K562 (cell line): ENCODE measurements around the gene LRRC4C.

ENCODE experiments used
- CREB1 ChIP-seq, 2 experiments: sonication (generic) in 1 of 2; formaldehyde crosslinking in 1 of 2; IDR thresholded peaks; 2 replicates each; pipeline versions ENCODE4 v1.6.1 to v1.8.0; 2012 to 2022; ENCODE audit warnings: inconsistent platforms in 1 of 2, mild to moderate bottlenecking in 1 of 2, missing genetic modification reagents in 1 of 2, moderate library complexity in 1 of 2
- HCFC1 ChIP-seq: IDR thresholded peaks from 2 replicates; pipeline ENCODE4 v1.6.1; 2012; ENCODE audit warnings: low read depth, low read length, improper control_type of control experiment
- PCBP2 ChIP-seq: fragments of 200-400 bp; formaldehyde crosslinking; IDR thresholded peaks from 2 replicates; pipeline ENCODE4 v1.6.1; 2018; ENCODE audit warnings: low read length, low read depth, mild to moderate bottlenecking, moderate library complexity; ENCODE audit not compliant: poor library complexity, severe bottlenecking
- SPI1 ChIP-seq: IDR thresholded peaks from 2 replicates; pipeline ENCODE4 v1.6.1; 2011; ENCODE audit warnings: low read depth, low read length, control low read depth, borderline replicate concordance
- ZNF384 ChIP-seq: IDR thresholded peaks from 2 replicates; pipeline ENCODE4 v1.6.1; 2012; ENCODE audit warnings: low read depth, low read length, improper control_type of control experiment
- TF ChIP-seq, protein P1 (sequence below), 2 experiments: fragments of 450-650 bp; formaldehyde crosslinking in 1 of 2; IDR thresholded peaks; 2 replicates each; pipeline versions ENCODE4 v1.4.0 to v1.6.1; 2014 to 2020; ENCODE audit warnings: mild to moderate bottlenecking in 2 of 2, borderline replicate concordance in 1 of 2, low read depth in 1 of 2
- TF ChIP-seq, protein P2 (sequence below), 3 experiments: IDR thresholded peaks in 2 of 3; conservative IDR thresholded peaks in 1 of 3; 2 replicates each; pipeline ENCODE4 v1.5.1; 2011 to 2012; ENCODE audit warnings: low read length in 3 of 3, mild to moderate bottlenecking in 3 of 3, control low read depth in 2 of 3, improper control_type of control experiment in 1 of 3, inconsistent platforms in 1 of 3, low read depth in 1 of 3, mixed read lengths in 1 of 3, moderate library complexity in 1 of 3; ENCODE audit not compliant: insufficient read depth in 2 of 3
- TF ChIP-seq, protein P3 (sequence below), 2 experiments: fragments of 450-650 bp in 1 of 2; sonication (generic) in 1 of 2; formaldehyde crosslinking in 1 of 2; IDR thresholded peaks in 1 of 2; conservative IDR thresholded peaks in 1 of 2; 2 replicates each; pipeline versions ENCODE4 v1.6.1 to v1.8.1; 2016 to 2023; ENCODE audit warnings: mild to moderate bottlenecking in 2 of 2, moderate library complexity in 2 of 2, inconsistent platforms in 1 of 2, missing genetic modification reagents in 1 of 2
- TF ChIP-seq, protein P4 (sequence below): sonication (generic); formaldehyde crosslinking; IDR thresholded peaks from 2 replicates; pipeline ENCODE4 v1.8.0; 2022; ENCODE audit warnings: missing genetic modification reagents, mild to moderate bottlenecking, borderline replicate concordance
- TF ChIP-seq, protein P5 (sequence below): fragments of 450-650 bp; IDR thresholded peaks from 2 replicates; pipeline ENCODE4 v1.6.1; 2017; ENCODE audit warnings: mild to moderate bottlenecking, moderate library complexity
- TF ChIP-seq, protein P6 (sequence below): sonication (generic); formaldehyde crosslinking; IDR thresholded peaks from 2 replicates; pipeline ENCODE4 v1.8.0; 2022; ENCODE audit warnings: missing genetic modification reagents, mild to moderate bottlenecking, moderate library complexity, borderline replicate concordance

DNA sequence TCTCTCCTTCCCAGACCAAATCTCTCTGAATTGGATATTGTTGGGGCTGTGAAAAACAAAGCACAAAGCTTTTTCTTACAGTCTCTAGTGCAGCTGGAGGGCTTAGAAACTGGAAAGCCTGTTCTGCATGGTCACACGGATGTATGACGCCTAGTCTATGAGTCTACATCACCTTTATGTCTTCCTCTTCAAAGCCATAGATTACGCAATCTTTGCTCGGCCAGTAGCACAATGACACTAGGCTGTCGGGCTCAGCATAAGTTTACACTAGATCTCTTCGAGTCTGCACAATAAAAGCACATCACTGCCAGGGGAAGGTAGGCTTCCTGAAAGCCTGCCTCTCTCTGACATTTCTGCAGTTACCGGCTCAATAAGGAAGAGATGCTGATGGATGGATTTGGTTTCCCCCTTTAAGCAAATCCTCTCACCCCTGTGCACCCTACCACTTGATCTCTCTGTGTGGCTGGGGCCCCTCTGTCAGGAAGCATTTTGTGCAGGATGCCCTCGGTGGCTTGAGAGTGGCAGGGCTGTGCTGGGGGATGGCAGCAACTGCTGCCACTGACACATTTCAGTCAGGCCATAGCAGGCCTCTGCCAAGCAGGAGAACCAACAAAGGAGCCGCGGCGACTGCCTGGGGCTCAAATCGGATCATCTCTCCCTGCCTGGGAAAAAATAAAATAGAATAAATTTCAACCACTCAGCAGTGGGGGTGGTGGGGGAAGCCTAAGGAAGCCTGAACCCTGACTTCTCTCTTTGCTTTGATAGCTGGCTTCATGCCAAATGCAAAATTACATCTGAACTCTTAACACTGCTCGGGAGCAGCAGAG, 1272.8 kb downstream of the LRRC4C start:
- no peak for TF ChIP-seq PCBP2
- TF ChIP-seq, protein P1, sequence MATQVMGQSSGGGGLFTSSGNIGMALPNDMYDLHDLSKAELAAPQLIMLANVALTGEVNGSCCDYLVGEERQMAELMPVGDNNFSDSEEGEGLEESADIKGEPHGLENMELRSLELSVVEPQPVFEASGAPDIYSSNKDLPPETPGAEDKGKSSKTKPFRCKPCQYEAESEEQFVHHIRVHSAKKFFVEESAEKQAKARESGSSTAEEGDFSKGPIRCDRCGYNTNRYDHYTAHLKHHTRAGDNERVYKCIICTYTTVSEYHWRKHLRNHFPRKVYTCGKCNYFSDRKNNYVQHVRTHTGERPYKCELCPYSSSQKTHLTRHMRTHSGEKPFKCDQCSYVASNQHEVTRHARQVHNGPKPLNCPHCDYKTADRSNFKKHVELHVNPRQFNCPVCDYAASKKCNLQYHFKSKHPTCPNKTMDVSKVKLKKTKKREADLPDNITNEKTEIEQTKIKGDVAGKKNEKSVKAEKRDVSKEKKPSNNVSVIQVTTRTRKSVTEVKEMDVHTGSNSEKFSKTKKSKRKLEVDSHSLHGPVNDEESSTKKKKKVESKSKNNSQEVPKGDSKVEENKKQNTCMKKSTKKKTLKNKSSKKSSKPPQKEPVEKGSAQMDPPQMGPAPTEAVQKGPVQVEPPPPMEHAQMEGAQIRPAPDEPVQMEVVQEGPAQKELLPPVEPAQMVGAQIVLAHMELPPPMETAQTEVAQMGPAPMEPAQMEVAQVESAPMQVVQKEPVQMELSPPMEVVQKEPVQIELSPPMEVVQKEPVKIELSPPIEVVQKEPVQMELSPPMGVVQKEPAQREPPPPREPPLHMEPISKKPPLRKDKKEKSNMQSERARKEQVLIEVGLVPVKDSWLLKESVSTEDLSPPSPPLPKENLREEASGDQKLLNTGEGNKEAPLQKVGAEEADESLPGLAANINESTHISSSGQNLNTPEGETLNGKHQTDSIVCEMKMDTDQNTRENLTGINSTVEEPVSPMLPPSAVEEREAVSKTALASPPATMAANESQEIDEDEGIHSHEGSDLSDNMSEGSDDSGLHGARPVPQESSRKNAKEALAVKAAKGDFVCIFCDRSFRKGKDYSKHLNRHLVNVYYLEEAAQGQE (IDR thresholded peaks at IDR 0.05; ENCODE audit: borderline replicate concordance) = no peak
- TF ChIP-seq, protein P1 (CRISPR knock-in tag; IDR thresholded peaks at IDR 0.05; ENCODE audit: low read depth) = no peak
- no peak for TF ChIP-seq CREB1 (IDR thresholded peaks at IDR 0.05)
- TF ChIP-seq CREB1 (CRISPR knock-in tag; IDR thresholded peaks at IDR 0.05) = no peak
- TF ChIP-seq, protein P2, sequence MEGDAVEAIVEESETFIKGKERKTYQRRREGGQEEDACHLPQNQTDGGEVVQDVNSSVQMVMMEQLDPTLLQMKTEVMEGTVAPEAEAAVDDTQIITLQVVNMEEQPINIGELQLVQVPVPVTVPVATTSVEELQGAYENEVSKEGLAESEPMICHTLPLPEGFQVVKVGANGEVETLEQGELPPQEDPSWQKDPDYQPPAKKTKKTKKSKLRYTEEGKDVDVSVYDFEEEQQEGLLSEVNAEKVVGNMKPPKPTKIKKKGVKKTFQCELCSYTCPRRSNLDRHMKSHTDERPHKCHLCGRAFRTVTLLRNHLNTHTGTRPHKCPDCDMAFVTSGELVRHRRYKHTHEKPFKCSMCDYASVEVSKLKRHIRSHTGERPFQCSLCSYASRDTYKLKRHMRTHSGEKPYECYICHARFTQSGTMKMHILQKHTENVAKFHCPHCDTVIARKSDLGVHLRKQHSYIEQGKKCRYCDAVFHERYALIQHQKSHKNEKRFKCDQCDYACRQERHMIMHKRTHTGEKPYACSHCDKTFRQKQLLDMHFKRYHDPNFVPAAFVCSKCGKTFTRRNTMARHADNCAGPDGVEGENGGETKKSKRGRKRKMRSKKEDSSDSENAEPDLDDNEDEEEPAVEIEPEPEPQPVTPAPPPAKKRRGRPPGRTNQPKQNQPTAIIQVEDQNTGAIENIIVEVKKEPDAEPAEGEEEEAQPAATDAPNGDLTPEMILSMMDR (IDR thresholded peaks at IDR 0.05 in 2 of 3, conservative IDR thresholded peaks at IDR 0.05 in 1 of 3; ENCODE audit: insufficient read depth in 2 of 3, low read depth in 1 of 3, low read length in 3 of 3) = no peak
- TF ChIP-seq, protein P3, sequence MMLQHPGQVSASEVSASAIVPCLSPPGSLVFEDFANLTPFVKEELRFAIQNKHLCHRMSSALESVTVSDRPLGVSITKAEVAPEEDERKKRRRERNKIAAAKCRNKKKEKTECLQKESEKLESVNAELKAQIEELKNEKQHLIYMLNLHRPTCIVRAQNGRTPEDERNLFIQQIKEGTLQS (IDR thresholded peaks at IDR 0.05) = no peak
- TF ChIP-seq, protein P3 (CRISPR knock-in tag; conservative IDR thresholded peaks at IDR 0.05) = no peak
- TF ChIP-seq SPI1 = no peak
- TF ChIP-seq, protein P4, sequence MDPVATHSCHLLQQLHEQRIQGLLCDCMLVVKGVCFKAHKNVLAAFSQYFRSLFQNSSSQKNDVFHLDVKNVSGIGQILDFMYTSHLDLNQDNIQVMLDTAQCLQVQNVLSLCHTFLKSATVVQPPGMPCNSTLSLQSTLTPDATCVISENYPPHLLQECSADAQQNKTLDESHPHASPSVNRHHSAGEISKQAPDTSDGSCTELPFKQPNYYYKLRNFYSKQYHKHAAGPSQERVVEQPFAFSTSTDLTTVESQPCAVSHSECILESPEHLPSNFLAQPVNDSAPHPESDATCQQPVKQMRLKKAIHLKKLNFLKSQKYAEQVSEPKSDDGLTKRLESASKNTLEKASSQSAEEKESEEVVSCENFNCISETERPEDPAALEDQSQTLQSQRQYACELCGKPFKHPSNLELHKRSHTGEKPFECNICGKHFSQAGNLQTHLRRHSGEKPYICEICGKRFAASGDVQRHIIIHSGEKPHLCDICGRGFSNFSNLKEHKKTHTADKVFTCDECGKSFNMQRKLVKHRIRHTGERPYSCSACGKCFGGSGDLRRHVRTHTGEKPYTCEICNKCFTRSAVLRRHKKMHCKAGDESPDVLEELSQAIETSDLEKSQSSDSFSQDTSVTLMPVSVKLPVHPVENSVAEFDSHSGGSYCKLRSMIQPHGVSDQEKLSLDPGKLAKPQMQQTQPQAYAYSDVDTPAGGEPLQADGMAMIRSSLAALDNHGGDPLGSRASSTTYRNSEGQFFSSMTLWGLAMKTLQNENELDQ (CRISPR knock-in tag) = no peak
- TF ChIP-seq, protein P5, sequence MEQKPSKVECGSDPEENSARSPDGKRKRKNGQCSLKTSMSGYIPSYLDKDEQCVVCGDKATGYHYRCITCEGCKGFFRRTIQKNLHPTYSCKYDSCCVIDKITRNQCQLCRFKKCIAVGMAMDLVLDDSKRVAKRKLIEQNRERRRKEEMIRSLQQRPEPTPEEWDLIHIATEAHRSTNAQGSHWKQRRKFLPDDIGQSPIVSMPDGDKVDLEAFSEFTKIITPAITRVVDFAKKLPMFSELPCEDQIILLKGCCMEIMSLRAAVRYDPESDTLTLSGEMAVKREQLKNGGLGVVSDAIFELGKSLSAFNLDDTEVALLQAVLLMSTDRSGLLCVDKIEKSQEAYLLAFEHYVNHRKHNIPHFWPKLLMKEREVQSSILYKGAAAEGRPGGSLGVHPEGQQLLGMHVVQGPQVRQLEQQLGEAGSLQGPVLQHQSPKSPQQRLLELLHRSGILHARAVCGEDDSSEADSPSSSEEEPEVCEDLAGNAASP = no peak
- TF ChIP-seq HCFC1 = no peak
- no peak for TF ChIP-seq ZNF384
- TF ChIP-seq, protein P6, sequence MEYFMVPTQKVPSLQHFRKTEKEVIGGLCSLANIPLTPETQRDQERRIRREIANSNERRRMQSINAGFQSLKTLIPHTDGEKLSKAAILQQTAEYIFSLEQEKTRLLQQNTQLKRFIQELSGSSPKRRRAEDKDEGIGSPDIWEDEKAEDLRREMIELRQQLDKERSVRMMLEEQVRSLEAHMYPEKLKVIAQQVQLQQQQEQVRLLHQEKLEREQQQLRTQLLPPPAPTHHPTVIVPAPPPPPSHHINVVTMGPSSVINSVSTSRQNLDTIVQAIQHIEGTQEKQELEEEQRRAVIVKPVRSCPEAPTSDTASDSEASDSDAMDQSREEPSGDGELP (CRISPR knock-in tag) = no peak
